ENCODE measurements around the gene TTC39C.

GRCh38 chr18:24094561-24094960 lies 80.0 kb downstream of the TTC39C start:
- TF ChIP-seq, protein P1, sequence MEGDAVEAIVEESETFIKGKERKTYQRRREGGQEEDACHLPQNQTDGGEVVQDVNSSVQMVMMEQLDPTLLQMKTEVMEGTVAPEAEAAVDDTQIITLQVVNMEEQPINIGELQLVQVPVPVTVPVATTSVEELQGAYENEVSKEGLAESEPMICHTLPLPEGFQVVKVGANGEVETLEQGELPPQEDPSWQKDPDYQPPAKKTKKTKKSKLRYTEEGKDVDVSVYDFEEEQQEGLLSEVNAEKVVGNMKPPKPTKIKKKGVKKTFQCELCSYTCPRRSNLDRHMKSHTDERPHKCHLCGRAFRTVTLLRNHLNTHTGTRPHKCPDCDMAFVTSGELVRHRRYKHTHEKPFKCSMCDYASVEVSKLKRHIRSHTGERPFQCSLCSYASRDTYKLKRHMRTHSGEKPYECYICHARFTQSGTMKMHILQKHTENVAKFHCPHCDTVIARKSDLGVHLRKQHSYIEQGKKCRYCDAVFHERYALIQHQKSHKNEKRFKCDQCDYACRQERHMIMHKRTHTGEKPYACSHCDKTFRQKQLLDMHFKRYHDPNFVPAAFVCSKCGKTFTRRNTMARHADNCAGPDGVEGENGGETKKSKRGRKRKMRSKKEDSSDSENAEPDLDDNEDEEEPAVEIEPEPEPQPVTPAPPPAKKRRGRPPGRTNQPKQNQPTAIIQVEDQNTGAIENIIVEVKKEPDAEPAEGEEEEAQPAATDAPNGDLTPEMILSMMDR (IDR thresholded peaks at IDR 0.05; ENCODE audit: borderline replicate concordance, extremely low read depth, low read length, poor library complexity, severe bottlenecking): no peak
- no peak for TF ChIP-seq EZH2 (IDR thresholded peaks at IDR 0.05; ENCODE audit: borderline replicate concordance, low read depth, low read length, severe bottlenecking)

Data from DND-41 (cell line).